Gastrocnemius medialis (tissue), 4 donors: ENCODE measurements around the gene CDKN2B-AS1. TPM values are rescaled to one million over a fixed set of nuclear protein-coding genes. Genes with fewer than 3 reads are reported as not detected.

Source experiments
- ATAC-seq, 2 donors: fragments of 150-250 bp; one replicate each; pipeline ENCODE4 v1.9.1; 2016
- DNase-seq, 2 donors: peaks; one replicate each; pipeline ENCODE4 v3.0.0-alpha.2; 2019
- H3K27ac ChIP-seq, 4 donors: fragments of 200-600 bp; sonication (generic); 1 replicate in 1 of 4; 2 replicates in 3 of 4; pipeline ENCODE4 v1.5.1; 2016 to 2018; ENCODE audit warnings: mild to moderate bottlenecking in 2 of 4, moderate library complexity in 1 of 4
- H3K27me3 ChIP-seq, 3 donors: fragments of 200-600 bp; sonication (generic) in 2 of 3; 1 replicate in 1 of 3; 2 replicates in 2 of 3; pipeline versions ENCODE4 v1.5.1 to v1.6.0; 2016 to 2019; ENCODE audit warnings: mild to moderate bottlenecking in 1 of 3, moderate library complexity in 1 of 3
- H3K36me3 ChIP-seq, 2 donors: fragments of 200-600 bp; sonication (generic) in 1 of 2; one replicate each; pipeline ENCODE4 v1.5.1; 2017 to 2018
- H3K4me1 ChIP-seq, 2 donors: fragments of 200-600 bp; sonication (generic) in 1 of 2; one replicate each; pipeline ENCODE4 v1.5.1; 2016 to 2017; ENCODE audit warnings: mild to moderate bottlenecking in 2 of 2
- H3K4me3 ChIP-seq, 4 donors: fragments of 200-600 bp; sonication (generic) in 3 of 4; 1 replicate in 1 of 4; 2 replicates in 3 of 4; pipeline ENCODE4 v1.5.1; 2016 to 2019; ENCODE audit warnings: mild to moderate bottlenecking in 2 of 4
- H3K9me3 ChIP-seq, 3 donors: fragments of 200-600 bp; sonication (generic) in 2 of 3; 1 replicate in 1 of 3; 2 replicates in 2 of 3; pipeline ENCODE4 v1.5.1; 2016 to 2019
- CTCF ChIP-seq, 5 experiments: fragments of 450-650 bp in 3 of 5; fragments of 200-600 bp in 2 of 5; sonication (generic) in 2 of 5; IDR thresholded peaks in 4 of 5; conservative IDR thresholded peaks in 1 of 5; 1 replicate in 4 of 5; 2 replicates in 1 of 5; pipeline ENCODE4 v1.5.1; 2016 to 2019; ENCODE audit warnings: antibody characterized with exemption in 5 of 5, mild to moderate bottlenecking in 3 of 5, moderate library complexity in 3 of 5
- POLR2A ChIP-seq, 2 donors: fragments of 450-650 bp; IDR thresholded peaks; one replicate each; pipeline ENCODE4 v1.6.1; 2017; ENCODE audit warnings: antibody characterized with exemption in 2 of 2, mild to moderate bottlenecking in 2 of 2, moderate library complexity in 2 of 2
- in situ Hi-C, 4 donors: fragments of 200-750 bp; cut with MboI; loops; one replicate each; pipeline versions ENCODE4 v1.15.0 to v1.8.0; 2017; ENCODE audit warnings: low sequenced_read_pairs in 4 of 4
- intact Hi-C: fragments of 100-400 bp; cut with DNase I; formaldehyde crosslinking; loops from one replicate; pipeline ENCODE4 v1.15.1; 2023; ENCODE audit warnings: low total_unique reads
- total RNA-seq, 4 donors: library from RNA; depleted of rRNA; stranded (reverse); fragments of >200 nt; gene quantifications; one replicate each; pipeline versions ENCODE4 v1.1.0 to v1.2.3, GENCODE V29; 2016

Gene CDKN2B-AS1
- total RNA-seq, 4 donors from 2014 or later = 0.46 TPM; not detected in 3

GRCh38 chr9:22131817-22132216 is 137.2 kb downstream of the CDKN2B-AS1 start:
- in situ Hi-C loops (no loop called here), intact Hi-C loops (no loop called here)
- Histone ChIP-seq H3K4me3 (no peak overlapping the region), H3K27me3 (no peaks in the 10 kb centered on the region), H3K9me3 (no peaks in the 10 kb centered on the region), H3K36me3 (no peaks in the 10 kb centered on the region), H3K27ac (no peak overlapping the region), H3K4me1 (no peaks in the 10 kb centered on the region)
- TF ChIP-seq POLR2A (IDR thresholded peaks at IDR 0.05) (no peak), CTCF (IDR thresholded peaks at IDR 0.05 in 4 of 5, conservative IDR thresholded peaks at IDR 0.05 in 1 of 5) (no peak)
- ATAC-seq = no peak
- no peak for DNase-seq

- Histone ChIP-seq H3K36me3 (no peaks in the 10 kb centered on the region), H3K27ac (no peak overlapping the region), H3K4me1 (no peaks in the 10 kb centered on the region), H3K27me3 (no peaks in the 10 kb centered on the region), H3K4me3 (no peak overlapping the region), H3K9me3 (no peaks in the 10 kb centered on the region)
- intact Hi-C loops (no loop called here), in situ Hi-C loops (no loop called here)
- TF ChIP-seq CTCF (IDR thresholded peaks at IDR 0.05 in 4 of 5, conservative IDR thresholded peaks at IDR 0.05 in 1 of 5) (no peak), POLR2A (IDR thresholded peaks at IDR 0.05) (no peak)
- ATAC-seq (no peak), DNase-seq (no peak)
These were observed 139.8 kb downstream of the CDKN2B-AS1 start for GRCh38 chr9:22134390-22134789.

DNA sequence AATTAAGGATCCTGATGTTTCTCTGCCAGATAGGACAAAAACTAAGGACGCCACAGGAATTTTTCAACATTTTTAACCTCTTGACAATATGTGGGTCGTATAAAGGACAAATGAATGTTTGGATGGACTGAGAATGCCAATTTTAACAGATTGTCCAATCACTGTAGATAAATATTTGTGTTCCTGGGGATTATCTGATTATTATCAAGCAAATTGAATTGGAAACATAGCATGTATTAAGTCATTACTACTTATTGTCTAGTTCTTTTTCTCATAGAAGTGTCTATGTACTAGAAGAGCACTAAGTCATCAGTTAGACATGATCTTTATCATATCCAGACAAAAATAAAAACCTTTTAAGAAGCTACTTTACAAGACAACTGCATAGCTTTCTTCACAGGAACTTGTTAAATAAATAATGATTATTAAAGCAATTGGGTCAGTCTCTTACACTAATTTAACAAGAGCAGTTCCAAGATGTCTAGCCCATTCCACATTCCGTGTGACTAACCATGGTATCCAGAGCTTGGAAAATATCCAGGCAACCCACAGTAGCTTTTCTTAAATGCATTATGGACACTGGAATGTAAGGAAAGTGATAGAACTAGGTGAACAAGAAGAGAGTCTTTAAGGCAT is 142.0 kb downstream of the CDKN2B-AS1 start:
- DNase-seq (no peak), ATAC-seq (no peak)
- H3K4me1 ChIP-seq = no peaks in the 10 kb centered on the region
- no peaks in the 10 kb centered on the region for H3K27me3 ChIP-seq
- in situ Hi-C loops (no loop called here), intact Hi-C loops (no loop called here)
- no peaks in the 10 kb centered on the region for H3K9me3 ChIP-seq
- no peak overlapping the region for H3K27ac ChIP-seq
- TF ChIP-seq POLR2A (IDR thresholded peaks at IDR 0.05) = no peak
- TF ChIP-seq CTCF (IDR thresholded peaks at IDR 0.05 in 4 of 5, conservative IDR thresholded peaks at IDR 0.05 in 1 of 5) = no peak
- H3K36me3 ChIP-seq = no peaks in the 10 kb centered on the region
- H3K4me3 ChIP-seq = no peak overlapping the region

DNA sequence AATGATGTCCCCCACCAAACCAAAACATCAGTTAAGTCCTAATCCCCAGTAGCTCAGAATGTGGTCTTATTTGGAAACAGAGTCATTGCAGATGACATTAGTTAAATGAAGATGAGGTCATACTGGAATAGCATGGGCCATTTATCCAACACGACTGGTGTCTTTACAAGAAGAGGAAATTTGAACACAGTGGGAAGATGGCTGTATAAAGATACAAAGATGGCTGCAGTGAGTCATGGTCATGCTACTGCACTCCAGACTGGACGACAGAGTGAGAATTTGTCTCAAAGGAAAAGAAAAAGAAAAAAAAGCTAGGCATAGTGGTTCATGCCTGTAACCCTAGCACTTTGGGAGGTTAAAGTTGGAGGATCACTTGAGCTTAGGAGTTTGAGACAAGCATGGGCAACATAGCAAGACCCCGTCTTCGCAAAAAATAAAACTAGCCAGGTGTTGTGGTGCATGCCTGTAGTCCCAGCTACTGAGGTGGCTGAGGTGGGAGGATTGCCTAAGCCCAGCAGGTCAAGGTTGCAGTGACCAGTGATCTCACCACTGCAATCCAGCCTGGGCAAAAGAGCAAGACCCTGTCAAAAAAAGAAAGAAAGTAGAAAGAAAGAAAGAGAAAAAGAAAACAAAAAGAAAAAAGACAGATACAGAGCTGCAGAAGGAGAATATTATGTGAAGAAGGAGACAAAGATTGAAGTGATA is 144.5 kb downstream of the CDKN2B-AS1 start:
- in situ Hi-C loops (no loop called here), intact Hi-C loops (no loop called here)
- H3K27me3 ChIP-seq = no peaks in the 10 kb centered on the region
- DNase-seq = no peak
- ATAC-seq = no peak
- H3K36me3 ChIP-seq = no peaks in the 10 kb centered on the region
- TF ChIP-seq POLR2A (IDR thresholded peaks at IDR 0.05) = no peak
- no peak for TF ChIP-seq CTCF (IDR thresholded peaks at IDR 0.05 in 4 of 5, conservative IDR thresholded peaks at IDR 0.05 in 1 of 5)
- H3K9me3 ChIP-seq = no peaks in the 10 kb centered on the region
- H3K4me1 ChIP-seq = no peaks in the 10 kb centered on the region
- H3K4me3 ChIP-seq = no peak overlapping the region
- H3K27ac ChIP-seq = no peak overlapping the region
